ENCODE measurements around the gene OTUD7B.

- no peak for TF ChIP-seq POLR2A (IDR thresholded peaks at IDR 0.05)
- TF ChIP-seq CTCF (IDR thresholded peaks at IDR 0.05): no peak
Observed at GRCh38 chr1:149928401-149928724, 82.2 kb downstream of the OTUD7B start.

All from adrenal gland (tissue), 5 donors.